H1 (cell line): ENCODE results near the gene ACBD6. TPM values are rescaled to one million over a fixed set of nuclear protein-coding genes. Genes with fewer than 3 reads are reported as not detected.

Experiments used
- CTCF ChIA-PET: fragments of 300-600 bp; sonication (Branson Sonifier 250); formaldehyde crosslinking; loops from one replicate; lab custom pipeline; 2021; ENCODE audit not compliant: partially characterized antibody; lab: Charles Lee
- POLR2A ChIA-PET: fragments of 300-600 bp; sonication (Branson Sonifier 250); formaldehyde crosslinking; loops from one replicate; lab custom pipeline; 2021; ENCODE audit warnings: inconsistent platforms; ENCODE audit not compliant: partially characterized antibody; lab: Charles Lee
- DNase-seq, 2 experiments: peaks; one replicate each; pipeline versions ENCODE4 v3.0.0 to v3.0.0-alpha.2; 2010 to 2022; ENCODE audit warnings: low spot score in 2 of 2, low read depth in 1 of 2, mixed read lengths in 1 of 2
- FAIRE-seq: peaks from 2 replicates; lab custom pipeline; 2011; peaks lifted over from hg19 to GRCh38; lab: Jason Lieb, UNC
- H2AFZ ChIP-seq: 2 replicates; pipeline ENCODE4 v1.8.1; 2012; ENCODE audit warnings: low read length, inconsistent platforms
- H2AK5ac ChIP-seq: 2 replicates; pipeline ENCODE4 v1.6.1; 2013; ENCODE audit warnings: low read depth, low read length
- H2BK120ac ChIP-seq: replicated peaks from 2 replicates; pipeline ENCODE3; 2013; ENCODE audit warnings: low read depth, low read length, inconsistent platforms
- H2BK12ac ChIP-seq: 2 replicates; pipeline ENCODE4 v1.6.1; 2013; ENCODE audit warnings: low read depth, low read length
- H2BK15ac ChIP-seq: 2 replicates; pipeline ENCODE4 v1.6.1; 2013; ENCODE audit warnings: low read length
- H2BK20ac ChIP-seq: 2 replicates; pipeline ENCODE4 v1.6.1; 2013; ENCODE audit warnings: low read length
- H2BK5ac ChIP-seq: 2 replicates; pipeline ENCODE4 v1.6.1; 2013; ENCODE audit warnings: low read depth, low read length
- H3K14ac ChIP-seq: 2 replicates; pipeline ENCODE4 v1.6.1; 2013; ENCODE audit warnings: inconsistent platforms; ENCODE audit not compliant: insufficient read length
- H3K18ac ChIP-seq: 2 replicates; pipeline ENCODE4 v1.6.1; 2013; ENCODE audit warnings: low read length; ENCODE audit errors: extremely low read depth
- H3K23ac ChIP-seq: 2 replicates; pipeline ENCODE4 v1.6.1; 2013; ENCODE audit warnings: inconsistent platforms; ENCODE audit not compliant: insufficient read length
- H3K23me2 ChIP-seq: 2 replicates; pipeline ENCODE4 v1.6.1; 2013; ENCODE audit warnings: low read depth, low read length
- H3K27ac ChIP-seq: 2 replicates; pipeline ENCODE4 v1.6.1; 2011; ENCODE audit warnings: low read depth, low read length, inconsistent platforms
- H3K27me3 ChIP-seq, 4 experiments: replicated peaks in 1 of 4; 1 replicate in 1 of 4; 2 replicates in 3 of 4; pipeline versions ENCODE4 v1.6.1 to v1.8.1; 2011 to 2013; ENCODE audit warnings: low read length in 3 of 4, mild to moderate bottlenecking in 3 of 4, inconsistent platforms in 2 of 4, mixed read lengths in 2 of 4, moderate library complexity in 1 of 4; ENCODE audit not compliant: control insufficient read depth in 3 of 4, insufficient read depth in 3 of 4; ENCODE audit errors: extremely low read depth in 1 of 4
- H3K36me3 ChIP-seq, 4 experiments: 2 replicates each; pipeline versions ENCODE4 v1.6.1 to v1.8.1; 2011 to 2013; ENCODE audit warnings: mild to moderate bottlenecking in 4 of 4, low read length in 3 of 4, moderate library complexity in 2 of 4, control low read depth in 1 of 4, inconsistent platforms in 1 of 4; ENCODE audit not compliant: insufficient read depth in 4 of 4, control insufficient read depth in 2 of 4
- H3K4ac ChIP-seq: replicated peaks from 2 replicates; pipeline ENCODE3; 2013; ENCODE audit warnings: low read length, low read depth, mixed read lengths, inconsistent platforms; ENCODE audit not compliant: insufficient read length
- H3K4me1 ChIP-seq, 4 experiments: replicated peaks in 1 of 4; 1 replicate in 1 of 4; 2 replicates in 3 of 4; pipeline versions ENCODE4 v1.6.1 to v1.8.1; 2011 to 2013; ENCODE audit warnings: low read length in 3 of 4, inconsistent platforms in 2 of 4, mixed read lengths in 1 of 4; ENCODE audit not compliant: insufficient read depth in 4 of 4, control insufficient read depth in 3 of 4
- H3K4me2 ChIP-seq, 2 experiments: 2 replicates each; pipeline versions ENCODE4 v1.6.1 to v1.8.1; 2011 to 2013; ENCODE audit warnings: low read depth in 2 of 2, low read length in 2 of 2, control low read depth in 1 of 2, inconsistent platforms in 1 of 2, mild to moderate bottlenecking in 1 of 2; ENCODE audit not compliant: insufficient read depth in 1 of 2
- H3K4me3 ChIP-seq, 4 experiments: fragments of 200-600, 300-600 bp in 1 of 4; sonication (generic), shearing (Covaris generic), sonication (Bioruptor Twin) in 1 of 4; 2 replicates each; pipeline versions ENCODE4 v1.5.1 to v1.8.1; 2011 to 2016; ENCODE audit warnings: low read length in 4 of 4, low read depth in 3 of 4, control low read depth in 2 of 4, inconsistent platforms in 2 of 4, mild to moderate bottlenecking in 2 of 4, mixed read lengths in 1 of 4, moderate library complexity in 1 of 4; ENCODE audit not compliant: insufficient read depth in 2 of 4; ENCODE audit errors: extremely low read depth in 1 of 4
- H3K56ac ChIP-seq: replicated peaks from 2 replicates; pipeline ENCODE3; 2013; ENCODE audit warnings: low read depth, mild to moderate bottlenecking, mixed read lengths, low read length, inconsistent platforms; ENCODE audit not compliant: insufficient read length
- H3K79me1 ChIP-seq: 2 replicates; pipeline ENCODE4 v1.6.1; 2013; ENCODE audit warnings: low read depth, low read length, control low read depth
- H3K79me2 ChIP-seq, 2 experiments: 2 replicates each; pipeline versions ENCODE4 v1.6.1 to v1.8.1; 2012 to 2013; ENCODE audit warnings: low read length in 2 of 2, mild to moderate bottlenecking in 2 of 2, inconsistent platforms in 1 of 2; ENCODE audit not compliant: insufficient read depth in 2 of 2, control insufficient read depth in 1 of 2
- H3K9ac ChIP-seq, 4 experiments: replicated peaks in 1 of 4; 1 replicate in 1 of 4; 2 replicates in 3 of 4; pipeline versions ENCODE4 v1.6.1 to v1.8.1; 2011 to 2013; ENCODE audit warnings: low read depth in 3 of 4, low read length in 3 of 4, control low read depth in 2 of 4, mild to moderate bottlenecking in 2 of 4, moderate library complexity in 2 of 4, inconsistent platforms in 1 of 4; ENCODE audit errors: extremely low read depth in 1 of 4
- H3K9me3 ChIP-seq, 2 experiments: 2 replicates each; pipeline versions ENCODE4 v1.6.1 to v1.8.1; 2012 to 2013; ENCODE audit warnings: mild to moderate bottlenecking in 2 of 2, moderate library complexity in 2 of 2, control low read depth in 1 of 2, inconsistent platforms in 1 of 2, low read depth in 1 of 2, low read length in 1 of 2, mixed read lengths in 1 of 2; ENCODE audit not compliant: insufficient read depth in 2 of 2
- H4K20me1 ChIP-seq, 2 experiments: replicated peaks in 1 of 2; 2 replicates each; pipeline versions ENCODE3 to v1.8.1; 2011 to 2013; ENCODE audit warnings: inconsistent platforms in 2 of 2, low read length in 2 of 2, mild to moderate bottlenecking in 1 of 2; ENCODE audit not compliant: insufficient read depth in 2 of 2, control insufficient read depth in 1 of 2
- H4K5ac ChIP-seq: 2 replicates; pipeline ENCODE4 v1.6.1; 2013; ENCODE audit warnings: low read length, low read depth, mixed read lengths, inconsistent platforms; ENCODE audit not compliant: insufficient read length
- H4K8ac ChIP-seq: 2 replicates; pipeline ENCODE4 v1.8.0; 2013; ENCODE audit warnings: mild to moderate bottlenecking, moderate library complexity, low read length, inconsistent platforms; ENCODE audit not compliant: insufficient read depth; ENCODE audit errors: extremely low read depth
- H4K91ac ChIP-seq: replicated peaks from 2 replicates; pipeline ENCODE3; 2013; ENCODE audit warnings: low read length, mixed read lengths, inconsistent platforms; ENCODE audit not compliant: insufficient read length
- BRCA1 ChIP-seq: IDR thresholded peaks from 2 replicates; pipeline ENCODE4 v1.6.1; 2012; ENCODE audit warnings: low read depth, low read length, improper control_type of control experiment
- CBX5 ChIP-seq: fragments of 300-800, 300-1000 bp; sonication (generic); IDR thresholded peaks from 2 replicates; pipeline ENCODE4 v1.7.1; 2016; ENCODE audit warnings: antibody characterized with exemption, low read length, low read depth
- CTCF ChIP-seq, 3 experiments: IDR thresholded peaks; 1 replicate in 2 of 3; 2 replicates in 1 of 3; pipeline versions ENCODE4 v1.5.1 to v1.6.1; 2011; ENCODE audit warnings: low read length in 3 of 3, mild to moderate bottlenecking in 3 of 3, inconsistent platforms in 2 of 3, low read depth in 1 of 3, moderate library complexity in 1 of 3; ENCODE audit not compliant: insufficient read depth in 1 of 3; ENCODE audit errors: control extremely low read depth in 1 of 3
- RFX5 ChIP-seq: IDR thresholded peaks from 2 replicates; pipeline ENCODE4 v1.6.1; 2011; ENCODE audit warnings: low read depth, low read length, improper control_type of control experiment, borderline replicate concordance
- WGBS, 2 experiments: shearing (Covaris generic) in 1 of 2; methylation state at CpG; one replicate each; pipeline versions ENCODE4 v1.1.6 to v1.1.7; 2013 to 2015; ENCODE audit warnings: low lambda C conversion rate in 2 of 2, mixed read lengths in 2 of 2, inconsistent platforms in 1 of 2, low coverage in 1 of 2, missing lambda C conversion rate in 1 of 2; ENCODE audit not compliant: insufficient replicate concordance in 2 of 2, insufficient coverage in 1 of 2, insufficient read length in 1 of 2; ENCODE audit errors: extremely low coverage in 1 of 2, missing lambda C conversion rate in 1 of 2; 5-methylcytosine and 5-hydroxymethylcytosine counted together
- polyA plus RNA-seq, 7 experiments: library from polyadenylated mRNA; depleted of rRNA in 3 of 7; stranded (reverse) in 5 of 7; unstranded in 2 of 7; fragments of >200 nt in 5 of 7; fragments of 200-250 nt in 2 of 7; gene quantifications; 1 replicate in 5 of 7; 2 replicates in 1 of 7; 4 replicates in 1 of 7; pipeline versions ENCODE4 v1.2.1 to v1.2.3, GENCODE V29; 2011 to 2013; ENCODE audit warnings: missing spikeins in 2 of 7, mixed read lengths in 2 of 7
- total RNA-seq: library from RNA; stranded (reverse); fragmentation: NEBNext Ultra II Directional; extraction: Animal tissue kit (Norgen Biotek cat#: 25700); gene quantifications from 2 replicates; pipeline ENCODE4 v1.2.1, GENCODE V29; 2021

ACBD6 gene
- total and polyA plus RNA-seq, 2 of the 8 experiments (the other 6 are each of a cell fraction or from before 2014, with no cell fraction given) = 52.0 to 67.7 TPM

GRCh38 chr1:180402551-180402950 is 99.8 kb downstream of the ACBD6 start:
- no peak overlapping the region for H3K4me3 ChIP-seq
- H2AK5ac ChIP-seq = no peak overlapping the region
- 0 out of 4 replicates have a peak, but pooled peaks cover 0 to 2% of the 10 kb centered on the region in 2 experiments for H3K79me2 ChIP-seq
- no peak overlapping the region for H3K18ac ChIP-seq
- no peak overlapping the region for H2AFZ ChIP-seq
- no peaks in the 10 kb centered on the region for H3K9me3 ChIP-seq
- H3K4me2 ChIP-seq = no peak overlapping the region
- H2BK15ac ChIP-seq = no peak overlapping the region
- DNase-seq (no peak), FAIRE-seq (no peak)
- no peak overlapping the region for H4K91ac ChIP-seq
- H2BK120ac ChIP-seq = no peak overlapping the region
- H4K20me1 ChIP-seq = no peaks in the 10 kb centered on the region
- H3K27me3 ChIP-seq = no peaks in the 10 kb centered on the region
- H3K36me3 ChIP-seq = no peaks in the 10 kb centered on the region; a peak in 1 of 8 replicates
- no peak overlapping the region for H2BK5ac ChIP-seq
- H3K23ac ChIP-seq = no peak overlapping the region
- ChIA-PET CTCF (interaction anchor here (1.0 to 1.5 kb wide), 2 partner anchors 38 to 214 kb away, joined by 3 to 4 read pairs; no protein-coding TSS in a partner anchor), POLR2A (no interaction called here)
- no peak overlapping the region for H2BK20ac ChIP-seq
- no peak overlapping the region for H3K14ac ChIP-seq
- 100% methylated on average over 6 of the region's 6 CpGs; no CpG with 5 or more reads in 1 of the 2 experiments for WGBS, 2 experiments
- H3K4ac ChIP-seq = no peak overlapping the region
- H3K23me2 ChIP-seq = no peaks in the 10 kb centered on the region
- no peak overlapping the region for H4K5ac ChIP-seq
- no peaks in the 10 kb centered on the region for H3K4me1 ChIP-seq
- no peak overlapping the region for H3K27ac ChIP-seq
- no peak overlapping the region for H3K9ac ChIP-seq
- H3K79me1 ChIP-seq = no peaks in the 10 kb centered on the region
- H4K8ac ChIP-seq = no peak overlapping the region
- H2BK12ac ChIP-seq = no peak overlapping the region
- H3K56ac ChIP-seq = no peak overlapping the region
- TF ChIP-seq RFX5 = no peak
- TF ChIP-seq BRCA1 = no peak
- no peak for TF ChIP-seq CTCF (IDR thresholded peaks at IDR 0.05; ENCODE audit: control extremely low read depth in 1 of 3, insufficient read depth in 1 of 3, low read depth in 1 of 3, low read length in 3 of 3)
- no peak for TF ChIP-seq CBX5
